Loucy (cell line): ENCODE results near the gene MBNL2.

Experiments used
- H2AFZ ChIP-seq: fragments of 200-600 bp; sonication (generic); 2 replicates; pipeline ENCODE4 v1.6.0; 2016; ENCODE audit warnings: antibody characterized with exemption, mild to moderate bottlenecking, low read length, moderate library complexity
- H3F3A ChIP-seq: fragments of 200-600 bp; 2 replicates; pipeline ENCODE4 v1.6.0; 2016; ENCODE audit warnings: antibody characterized with exemption, low read depth, mild to moderate bottlenecking
- H3K27me3 ChIP-seq: fragments of 200-600 bp; sonication (generic); 2 replicates; pipeline ENCODE4 v1.6.1; 2014; ENCODE audit warnings: low read length, mild to moderate bottlenecking; ENCODE audit not compliant: insufficient read depth, poor library complexity, severe bottlenecking
- H3K36me3 ChIP-seq: fragments of 200-600 bp; sonication (generic); 2 replicates; pipeline ENCODE4 v1.6.1; 2016; ENCODE audit warnings: low read length; ENCODE audit not compliant: insufficient read depth
- H3K4me1 ChIP-seq: fragments of 200-600 bp; sonication (generic); 2 replicates; pipeline ENCODE4 v1.5.1; 2014; ENCODE audit warnings: low read length, mild to moderate bottlenecking; ENCODE audit not compliant: insufficient read depth, poor library complexity, severe bottlenecking
- H3K4me2 ChIP-seq: fragments of 200-600 bp; sonication (generic); 2 replicates; pipeline ENCODE4 v1.6.0; 2014; ENCODE audit warnings: antibody characterized with exemption, low read length, low read depth, mild to moderate bottlenecking; ENCODE audit not compliant: poor library complexity, severe bottlenecking
- H3K4me3 ChIP-seq: fragments of 200-600 bp; sonication (generic); 2 replicates; pipeline ENCODE4 v1.5.1; 2014; ENCODE audit warnings: low read length, mild to moderate bottlenecking, mixed read lengths; ENCODE audit not compliant: poor library complexity, severe bottlenecking
- H3K79me2 ChIP-seq: fragments of 200-600 bp; sonication (generic); 2 replicates; pipeline ENCODE4 v1.6.1; 2014; ENCODE audit warnings: low read length; ENCODE audit not compliant: insufficient read depth
- H3K9ac ChIP-seq: fragments of 200-600 bp; sonication (generic); 2 replicates; pipeline ENCODE4 v1.6.0; 2014; ENCODE audit warnings: mild to moderate bottlenecking, low read depth, low read length, moderate library complexity; ENCODE audit not compliant: poor library complexity, severe bottlenecking
- H3K9me2 ChIP-seq: fragments of 200-600 bp; sonication (generic); replicated peaks from 2 replicates; pipeline ENCODE4 v1.6.1; 2016; ENCODE audit warnings: low read depth, low read length, mixed read lengths
- H3K9me3 ChIP-seq: fragments of 200-600 bp; sonication (generic); 2 replicates; pipeline ENCODE4 v1.6.1; 2014; ENCODE audit warnings: mild to moderate bottlenecking, antibody characterized with exemption, low read length, low read depth; ENCODE audit not compliant: insufficient read depth
- H4K20me1 ChIP-seq: fragments of 200-600 bp; sonication (generic); 2 replicates; pipeline ENCODE4 v1.6.0; 2014; ENCODE audit warnings: antibody characterized with exemption, low read length, mild to moderate bottlenecking; ENCODE audit not compliant: insufficient read depth, poor library complexity, severe bottlenecking
- EZH2phosphoT487 ChIP-seq: fragments of 200-600 bp; IDR thresholded peaks from 2 replicates; pipeline ENCODE4 v1.6.1; 2018; ENCODE audit warnings: antibody characterized with exemption, mild to moderate bottlenecking, moderate library complexity, borderline replicate concordance
- TF ChIP-seq, protein P1 (sequence below): fragments of 200-600 bp; sonication (generic); conservative IDR thresholded peaks from 2 replicates; pipeline ENCODE4 v1.5.1; 2014; ENCODE audit warnings: mild to moderate bottlenecking, antibody characterized with exemption, low read length

MBNL2 gene

DNA sequence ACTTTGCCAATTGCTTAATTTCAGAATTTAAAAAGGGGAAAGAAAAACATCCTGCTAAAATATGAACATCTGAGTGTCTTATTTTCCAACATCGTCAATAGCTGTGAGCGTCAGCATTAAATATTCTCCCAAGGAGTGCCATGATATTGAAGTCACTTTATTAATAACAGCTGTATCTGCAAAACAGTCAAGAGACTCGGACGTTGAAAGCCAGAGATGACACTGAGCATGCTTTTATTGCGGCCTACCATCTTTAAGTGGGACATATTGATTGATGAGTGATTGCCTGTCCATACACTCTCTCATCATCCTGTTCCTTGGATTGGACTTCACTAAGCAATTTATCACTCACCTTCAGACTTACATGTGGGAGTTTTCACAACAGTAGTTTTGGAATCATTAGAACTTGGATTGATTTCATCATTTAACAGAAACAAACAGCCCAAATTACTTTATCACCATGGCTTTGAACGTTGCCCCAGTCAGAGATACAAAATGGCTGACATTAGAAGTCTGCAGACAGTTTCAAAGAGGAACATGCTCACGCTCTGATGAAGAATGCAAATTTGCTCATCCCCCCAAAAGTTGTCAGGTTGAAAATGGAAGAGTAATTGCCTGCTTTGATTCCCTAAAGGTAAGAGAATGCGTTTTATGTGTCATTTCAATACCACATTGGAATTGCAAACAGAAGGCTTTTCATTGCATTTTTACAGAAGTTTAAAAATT is 53.8 kb downstream of the MBNL2 start:
- no peak overlapping the region for H2AFZ ChIP-seq

DNA sequence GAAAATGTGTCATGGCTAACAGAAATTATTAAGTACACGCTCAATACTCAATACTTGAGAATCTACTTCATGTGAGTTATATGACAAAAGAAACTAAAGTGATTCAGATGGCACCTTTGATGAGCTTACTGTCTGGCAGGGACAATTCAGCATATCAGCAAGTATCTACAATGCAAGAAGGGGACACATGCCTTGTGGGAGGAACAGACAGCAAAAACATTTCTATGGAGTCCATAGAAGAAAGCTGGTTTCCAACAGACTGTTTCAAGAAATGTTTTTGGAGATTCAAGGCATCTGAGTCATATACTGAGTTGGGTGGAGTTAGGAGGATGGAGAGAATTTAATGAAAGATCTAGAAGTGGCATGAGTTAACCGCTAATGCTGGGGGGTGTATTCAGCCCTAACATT is 54.7 kb downstream of the MBNL2 start:
- no peak overlapping the region for H3K4me3 ChIP-seq
- H3K9ac ChIP-seq = no peak overlapping the region
- no peaks in the 10 kb centered on the region for H3F3A ChIP-seq
- H3K36me3 ChIP-seq = peaks cover 13% of the 10 kb centered on the region; the same call in 1 of the 2 replicates
- peaks cover 6% of the 10 kb centered on the region for H4K20me1 ChIP-seq
- H3K9me2 ChIP-seq = no peaks in the 10 kb centered on the region
- H3K79me2 ChIP-seq = no peaks in the 10 kb centered on the region
- H3K9me3 ChIP-seq = no peaks in the 10 kb centered on the region
- no peak overlapping the region for H2AFZ ChIP-seq
- H3K4me1 ChIP-seq = peaks cover 8% of the 10 kb centered on the region
- H3K4me2 ChIP-seq = no peak overlapping the region
- TF ChIP-seq, protein P1, sequence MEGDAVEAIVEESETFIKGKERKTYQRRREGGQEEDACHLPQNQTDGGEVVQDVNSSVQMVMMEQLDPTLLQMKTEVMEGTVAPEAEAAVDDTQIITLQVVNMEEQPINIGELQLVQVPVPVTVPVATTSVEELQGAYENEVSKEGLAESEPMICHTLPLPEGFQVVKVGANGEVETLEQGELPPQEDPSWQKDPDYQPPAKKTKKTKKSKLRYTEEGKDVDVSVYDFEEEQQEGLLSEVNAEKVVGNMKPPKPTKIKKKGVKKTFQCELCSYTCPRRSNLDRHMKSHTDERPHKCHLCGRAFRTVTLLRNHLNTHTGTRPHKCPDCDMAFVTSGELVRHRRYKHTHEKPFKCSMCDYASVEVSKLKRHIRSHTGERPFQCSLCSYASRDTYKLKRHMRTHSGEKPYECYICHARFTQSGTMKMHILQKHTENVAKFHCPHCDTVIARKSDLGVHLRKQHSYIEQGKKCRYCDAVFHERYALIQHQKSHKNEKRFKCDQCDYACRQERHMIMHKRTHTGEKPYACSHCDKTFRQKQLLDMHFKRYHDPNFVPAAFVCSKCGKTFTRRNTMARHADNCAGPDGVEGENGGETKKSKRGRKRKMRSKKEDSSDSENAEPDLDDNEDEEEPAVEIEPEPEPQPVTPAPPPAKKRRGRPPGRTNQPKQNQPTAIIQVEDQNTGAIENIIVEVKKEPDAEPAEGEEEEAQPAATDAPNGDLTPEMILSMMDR = no peak
- no peak for TF ChIP-seq EZH2phosphoT487
- no peaks in the 10 kb centered on the region for H3K27me3 ChIP-seq

More for the DNA sequence above, 53.8 kb downstream of the MBNL2 start:
- Histone ChIP-seq H3K4me1 (peaks cover 8% of the 10 kb centered on the region), H3K9me2 (no peaks in the 10 kb centered on the region), H3K9ac (no peak overlapping the region), H3K79me2 (no peaks in the 10 kb centered on the region), H3F3A (no peaks in the 10 kb centered on the region), H3K9me3 (no peaks in the 10 kb centered on the region), H4K20me1 (peaks cover 6% of the 10 kb centered on the region), H3K36me3 (peaks cover 13% of the 10 kb centered on the region; the same call in 1 of the 2 replicates), H3K27me3 (no peaks in the 10 kb centered on the region), H3K4me3 (no peak overlapping the region), H3K4me2 (no peak overlapping the region)
- TF ChIP-seq EZH2phosphoT487 = no peak
- TF ChIP-seq, protein P1 = no peak

DNA sequence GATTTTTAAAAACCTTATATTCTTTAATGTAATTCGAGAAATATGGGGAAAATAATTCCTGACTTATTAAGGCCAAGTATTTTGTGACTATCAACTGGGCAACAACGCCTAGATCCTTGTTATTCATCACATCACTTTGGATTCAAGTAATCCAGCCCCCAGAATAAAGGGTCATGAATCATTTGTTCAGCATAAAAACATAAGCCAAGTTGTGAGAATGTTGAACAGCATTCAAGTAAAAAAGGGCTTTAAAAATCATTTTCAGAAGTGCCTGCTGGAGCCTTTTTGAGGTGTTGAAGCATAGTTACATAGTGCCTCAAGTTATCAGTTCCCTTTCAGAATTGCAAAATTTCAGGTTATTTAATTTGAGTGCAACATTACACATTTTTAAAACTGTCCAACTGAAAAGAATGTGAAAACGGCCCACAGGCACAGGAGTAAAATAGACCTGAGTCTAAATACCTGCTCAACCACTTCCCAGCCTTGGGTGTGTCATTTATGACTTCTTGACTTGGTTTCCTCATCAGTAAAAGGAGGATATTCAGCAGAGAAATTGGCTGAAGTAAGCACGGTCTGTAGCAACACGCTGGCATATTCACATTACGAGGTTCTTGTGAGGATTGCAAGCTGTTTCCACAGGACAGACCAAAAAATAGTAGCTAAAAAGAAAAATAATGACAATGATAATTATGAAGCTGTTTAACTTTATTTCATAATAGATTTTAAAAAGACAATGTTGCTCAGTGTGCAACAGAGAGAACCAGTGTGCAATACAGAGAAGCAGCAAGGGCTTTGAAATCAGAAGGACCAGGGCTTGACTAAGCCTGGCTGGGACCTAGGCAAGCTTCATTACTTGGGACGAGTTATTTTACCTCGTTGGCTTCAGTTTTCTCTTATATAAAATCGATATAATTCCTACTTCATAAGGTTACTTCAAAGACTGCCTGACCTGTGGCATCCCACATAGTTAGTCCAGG is 56.6 kb downstream of the MBNL2 start:
- H3K36me3 ChIP-seq = peaks cover 13% of the 10 kb centered on the region; the same call in 1 of the 2 replicates
- H3F3A ChIP-seq = no peaks in the 10 kb centered on the region
- H3K4me2 ChIP-seq = no peak overlapping the region
- no peaks in the 10 kb centered on the region for H3K27me3 ChIP-seq
- H3K9me2 ChIP-seq = no peaks in the 10 kb centered on the region
- H3K9me3 ChIP-seq = no peaks in the 10 kb centered on the region
- H3K4me1 ChIP-seq = peaks cover 8% of the 10 kb centered on the region
- H2AFZ ChIP-seq = no peak overlapping the region
- no peaks in the 10 kb centered on the region for H3K79me2 ChIP-seq
- TF ChIP-seq, protein P1 = no peak
- no peak for TF ChIP-seq EZH2phosphoT487
- H3K4me3 ChIP-seq = no peak overlapping the region
- H3K9ac ChIP-seq = no peak overlapping the region
- H4K20me1 ChIP-seq = peaks cover 6% of the 10 kb centered on the region
